ENCODE results near the gene AMACR.

DNA sequence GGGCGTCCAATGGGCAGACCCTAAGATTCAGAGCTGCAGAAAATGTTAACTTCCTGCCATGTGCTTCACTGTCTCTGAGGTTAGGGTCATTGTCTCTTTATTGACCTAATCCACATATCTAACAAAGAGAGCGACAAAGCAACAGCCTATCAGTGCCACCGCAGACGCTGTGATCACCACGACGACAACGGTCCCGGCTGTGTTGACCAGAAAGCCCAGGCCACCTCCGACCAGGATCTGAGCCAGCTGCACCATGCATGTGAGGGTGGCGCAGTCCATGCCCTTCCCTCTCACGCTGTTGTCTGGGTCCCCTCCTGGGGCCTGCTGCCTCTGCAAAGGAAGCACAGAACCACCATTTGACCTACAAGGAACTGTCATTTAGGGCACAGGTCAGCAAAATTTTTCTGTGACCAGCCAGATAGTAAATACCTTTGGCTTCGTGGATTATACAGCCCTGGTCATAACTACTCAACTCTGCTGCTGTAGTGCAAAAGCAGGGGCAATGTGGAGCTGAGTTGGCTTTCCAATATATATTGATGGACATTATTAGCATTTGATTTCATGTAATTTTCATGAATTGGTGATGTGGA is 63.2 kb downstream of the AMACR start:
- no peak for TF ChIP-seq RAD21 (IDR thresholded peaks at IDR 0.05; ENCODE audit: low read depth)
- no peak for TF ChIP-seq TCF12 (IDR thresholded peaks at IDR 0.05; ENCODE audit: low read depth)
- TF ChIP-seq TAF1 (IDR thresholded peaks at IDR 0.05; ENCODE audit: low read depth) = no peak
